ENCODE results near the gene DMC1.

DNA sequence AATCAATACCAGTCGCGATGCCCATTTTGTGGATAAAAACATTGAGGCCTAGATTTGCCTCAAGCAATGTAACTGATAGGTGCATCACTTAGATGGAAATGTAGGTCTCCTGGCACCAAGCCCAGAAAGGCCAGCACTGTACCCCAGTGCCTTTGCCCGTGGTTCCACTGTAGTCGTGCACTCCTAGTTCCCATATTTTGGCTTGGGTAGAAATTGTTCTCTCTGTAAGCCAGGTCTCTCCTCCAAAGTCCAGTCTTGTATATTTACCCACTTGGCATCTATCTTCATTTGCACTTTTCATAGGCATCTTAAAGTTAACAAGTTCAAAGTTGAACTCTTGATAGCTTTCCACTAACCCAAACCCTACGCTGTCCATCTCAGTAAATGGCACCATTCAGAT is 41.6 kb upstream of the DMC1 start:
- TF ChIP-seq, protein P1, sequence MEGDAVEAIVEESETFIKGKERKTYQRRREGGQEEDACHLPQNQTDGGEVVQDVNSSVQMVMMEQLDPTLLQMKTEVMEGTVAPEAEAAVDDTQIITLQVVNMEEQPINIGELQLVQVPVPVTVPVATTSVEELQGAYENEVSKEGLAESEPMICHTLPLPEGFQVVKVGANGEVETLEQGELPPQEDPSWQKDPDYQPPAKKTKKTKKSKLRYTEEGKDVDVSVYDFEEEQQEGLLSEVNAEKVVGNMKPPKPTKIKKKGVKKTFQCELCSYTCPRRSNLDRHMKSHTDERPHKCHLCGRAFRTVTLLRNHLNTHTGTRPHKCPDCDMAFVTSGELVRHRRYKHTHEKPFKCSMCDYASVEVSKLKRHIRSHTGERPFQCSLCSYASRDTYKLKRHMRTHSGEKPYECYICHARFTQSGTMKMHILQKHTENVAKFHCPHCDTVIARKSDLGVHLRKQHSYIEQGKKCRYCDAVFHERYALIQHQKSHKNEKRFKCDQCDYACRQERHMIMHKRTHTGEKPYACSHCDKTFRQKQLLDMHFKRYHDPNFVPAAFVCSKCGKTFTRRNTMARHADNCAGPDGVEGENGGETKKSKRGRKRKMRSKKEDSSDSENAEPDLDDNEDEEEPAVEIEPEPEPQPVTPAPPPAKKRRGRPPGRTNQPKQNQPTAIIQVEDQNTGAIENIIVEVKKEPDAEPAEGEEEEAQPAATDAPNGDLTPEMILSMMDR (IDR thresholded peaks at IDR 0.05; ENCODE audit: extremely low read depth in 1 of 2, insufficient read depth in 1 of 2, low read depth in 1 of 2, low read length in 2 of 2), result no peak
- TF ChIP-seq POLR2AphosphoS5 (IDR thresholded peaks at IDR 0.05; ENCODE audit: insufficient read depth, low read depth, low read length) (no peak), POLR2A (IDR thresholded peaks at IDR 0.05; ENCODE audit: low read depth, low read length) (no peak), MYC (IDR thresholded peaks at IDR 0.05; ENCODE audit: low read depth, low read length) (no peak), EZH2 (IDR thresholded peaks at IDR 0.05; ENCODE audit: borderline replicate concordance, low read depth, low read length, severe bottlenecking) (no peak), JUN (IDR thresholded peaks at IDR 0.05; ENCODE audit: borderline replicate concordance, insufficient read depth, insufficient read length, low read depth) (no peak)
- TF ChIP-seq, protein P2, sequence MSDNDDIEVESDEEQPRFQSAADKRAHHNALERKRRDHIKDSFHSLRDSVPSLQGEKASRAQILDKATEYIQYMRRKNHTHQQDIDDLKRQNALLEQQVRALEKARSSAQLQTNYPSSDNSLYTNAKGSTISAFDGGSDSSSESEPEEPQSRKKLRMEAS (IDR thresholded peaks at IDR 0.05; ENCODE audit: insufficient read depth, insufficient read length), result no peak

Data from endothelial cell of umbilical vein (primary cell).